ENCODE results near the gene LRRN2. TPM values are rescaled to one million over a fixed set of nuclear protein-coding genes. Genes with fewer than 3 reads are reported as not detected.

The LRRN2 gene
- total and polyA plus RNA-seq, 9 of the 15 experiments (the other 6 are each of a cell fraction or from before 2014, with no cell fraction given) = 0.05 TPM; not detected in 8

DNA sequence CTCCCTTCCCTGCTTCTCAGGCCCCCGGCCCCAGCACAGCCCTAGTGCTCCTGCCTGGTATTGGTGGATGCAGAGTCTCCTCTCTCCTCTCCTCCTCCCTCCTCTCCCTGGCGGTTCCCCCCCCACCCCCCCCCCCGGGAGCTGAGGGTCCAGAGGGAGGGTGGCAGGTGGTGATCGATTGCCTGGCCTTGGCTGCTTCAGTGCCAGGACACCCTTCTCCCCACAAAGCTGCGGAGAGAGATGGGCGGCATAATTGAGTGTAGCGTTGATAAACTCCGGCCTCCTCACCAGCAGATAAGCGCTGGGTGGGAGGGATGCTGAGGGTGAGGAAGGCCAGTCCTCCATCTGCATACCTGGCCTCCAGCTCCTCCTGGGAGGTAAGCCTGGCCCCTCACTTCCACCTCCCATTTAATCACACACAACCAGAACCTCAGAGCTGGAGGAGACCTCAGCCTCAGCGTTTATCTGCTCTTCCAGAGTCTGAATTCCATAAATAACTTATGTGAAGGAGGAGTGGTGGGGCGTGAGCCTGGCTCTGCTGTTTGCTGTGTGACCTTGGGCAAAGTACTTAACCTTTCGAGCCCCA, 60.8 kb downstream of the LRRN2 start (continued):
- TF ChIP-seq, protein P1, sequence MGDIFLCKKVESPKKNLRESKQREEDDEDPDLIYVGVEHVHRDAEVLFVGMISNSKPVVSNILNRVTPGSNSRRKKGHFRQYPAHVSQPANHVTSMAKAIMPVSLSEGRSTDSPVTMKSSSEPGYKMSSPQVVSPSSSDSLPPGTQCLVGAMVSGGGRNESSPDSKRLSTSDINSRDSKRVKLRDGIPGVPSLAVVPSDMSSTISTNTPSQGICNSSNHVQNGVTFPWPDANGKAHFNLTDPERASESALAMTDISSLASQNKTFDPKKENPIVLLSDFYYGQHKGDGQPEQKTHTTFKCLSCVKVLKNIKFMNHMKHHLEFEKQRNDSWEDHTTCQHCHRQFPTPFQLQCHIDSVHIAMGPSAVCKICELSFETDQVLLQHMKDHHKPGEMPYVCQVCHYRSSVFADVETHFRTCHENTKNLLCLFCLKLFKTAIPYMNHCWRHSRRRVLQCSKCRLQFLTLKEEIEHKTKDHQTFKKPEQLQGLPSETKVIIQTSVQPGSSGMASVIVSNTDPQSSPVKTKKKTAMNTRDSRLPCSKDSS (IDR thresholded peaks at IDR 0.05; ENCODE audit: low read depth, partially characterized antibody) = no peak
- TF ChIP-seq KDM4B (IDR thresholded peaks at IDR 0.05; ENCODE audit: borderline replicate concordance in 2 of 2, low read depth in 1 of 2) = no peak
- peak; percentile 80 for TF ChIP-seq CBFA2T2 (conservative IDR thresholded peaks at IDR 0.05)
- TF ChIP-seq TRIM24 (IDR thresholded peaks at IDR 0.05) = peak in 1 of 2 experiments; percentile 36; a peak in 1 of 4 replicates
- TF ChIP-seq, protein P2, sequence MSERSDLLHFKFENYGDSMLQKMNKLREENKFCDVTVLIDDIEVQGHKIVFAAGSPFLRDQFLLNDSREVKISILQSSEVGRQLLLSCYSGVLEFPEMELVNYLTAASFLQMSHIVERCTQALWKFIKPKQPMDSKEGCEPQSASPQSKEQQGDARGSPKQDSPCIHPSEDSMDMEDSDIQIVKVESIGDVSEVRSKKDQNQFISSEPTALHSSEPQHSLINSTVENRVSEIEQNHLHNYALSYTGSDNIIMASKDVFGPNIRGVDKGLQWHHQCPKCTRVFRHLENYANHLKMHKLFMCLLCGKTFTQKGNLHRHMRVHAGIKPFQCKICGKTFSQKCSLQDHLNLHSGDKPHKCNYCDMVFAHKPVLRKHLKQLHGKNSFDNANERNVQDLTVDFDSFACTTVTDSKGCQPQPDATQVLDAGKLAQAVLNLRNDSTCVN (CRISPR knock-in tag; IDR thresholded peaks at IDR 0.05) = no peak
- TF ChIP-seq HEY1 (CRISPR knock-in tag; IDR thresholded peaks at IDR 0.05; ENCODE audit: borderline replicate concordance) = no peak
- TF ChIP-seq RNF2 (IDR thresholded peaks at IDR 0.05) = no peak
- no peak for TF ChIP-seq ZNF253 (CRISPR knock-in tag; conservative IDR thresholded peaks at IDR 0.05)
- TF ChIP-seq ZC3H11A (IDR thresholded peaks at IDR 0.05; ENCODE audit: low read depth, low read length) = no peak
- 0 out of 2 replicates have a peak, but pooled peaks have one; percentile 12 for TF ChIP-seq FOXM1 (IDR thresholded peaks at IDR 0.05; ENCODE audit: low read depth)
- no peak for TF ChIP-seq FOXM1 (CRISPR knock-in tag; IDR thresholded peaks at IDR 0.05; ENCODE audit: low read depth)
- TF ChIP-seq, protein P3, sequence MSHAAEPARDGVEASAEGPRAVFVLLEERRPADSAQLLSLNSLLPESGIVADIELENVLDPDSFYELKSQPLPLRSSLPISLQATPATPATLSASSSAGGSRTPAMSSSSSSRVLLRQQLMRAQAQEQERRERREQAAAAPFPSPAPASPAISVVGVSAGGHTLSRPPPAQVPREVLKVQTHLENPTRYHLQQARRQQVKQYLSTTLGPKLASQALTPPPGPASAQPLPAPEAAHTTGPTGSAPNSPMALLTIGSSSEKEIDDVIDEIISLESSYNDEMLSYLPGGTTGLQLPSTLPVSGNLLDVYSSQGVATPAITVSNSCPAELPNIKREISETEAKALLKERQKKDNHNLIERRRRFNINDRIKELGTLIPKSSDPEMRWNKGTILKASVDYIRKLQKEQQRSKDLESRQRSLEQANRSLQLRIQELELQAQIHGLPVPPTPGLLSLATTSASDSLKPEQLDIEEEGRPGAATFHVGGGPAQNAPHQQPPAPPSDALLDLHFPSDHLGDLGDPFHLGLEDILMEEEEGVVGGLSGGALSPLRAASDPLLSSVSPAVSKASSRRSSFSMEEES (CRISPR knock-in tag; IDR thresholded peaks at IDR 0.05) = no peak
- no peak for TF ChIP-seq ZNF212 (CRISPR knock-in tag; IDR thresholded peaks at IDR 0.05)
- no peak for TF ChIP-seq CREBBP (IDR thresholded peaks at IDR 0.05; ENCODE audit: low read depth, low read length)
- TF ChIP-seq MBD2 (IDR thresholded peaks at IDR 0.05; ENCODE audit: borderline replicate concordance, low read depth) = peak; percentile 19; the same call in 1 of the 2 replicates
- peak; percentile 97 for TF ChIP-seq TCF3 (CRISPR knock-in tag; IDR thresholded peaks at IDR 0.05)
- no peak for TF ChIP-seq BACH1 (tag; IDR thresholded peaks at IDR 0.05)
- TF ChIP-seq, protein P4, sequence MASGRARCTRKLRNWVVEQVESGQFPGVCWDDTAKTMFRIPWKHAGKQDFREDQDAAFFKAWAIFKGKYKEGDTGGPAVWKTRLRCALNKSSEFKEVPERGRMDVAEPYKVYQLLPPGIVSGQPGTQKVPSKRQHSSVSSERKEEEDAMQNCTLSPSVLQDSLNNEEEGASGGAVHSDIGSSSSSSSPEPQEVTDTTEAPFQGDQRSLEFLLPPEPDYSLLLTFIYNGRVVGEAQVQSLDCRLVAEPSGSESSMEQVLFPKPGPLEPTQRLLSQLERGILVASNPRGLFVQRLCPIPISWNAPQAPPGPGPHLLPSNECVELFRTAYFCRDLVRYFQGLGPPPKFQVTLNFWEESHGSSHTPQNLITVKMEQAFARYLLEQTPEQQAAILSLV (tag; IDR thresholded peaks at IDR 0.05) = no peak
- TF ChIP-seq, protein P5, sequence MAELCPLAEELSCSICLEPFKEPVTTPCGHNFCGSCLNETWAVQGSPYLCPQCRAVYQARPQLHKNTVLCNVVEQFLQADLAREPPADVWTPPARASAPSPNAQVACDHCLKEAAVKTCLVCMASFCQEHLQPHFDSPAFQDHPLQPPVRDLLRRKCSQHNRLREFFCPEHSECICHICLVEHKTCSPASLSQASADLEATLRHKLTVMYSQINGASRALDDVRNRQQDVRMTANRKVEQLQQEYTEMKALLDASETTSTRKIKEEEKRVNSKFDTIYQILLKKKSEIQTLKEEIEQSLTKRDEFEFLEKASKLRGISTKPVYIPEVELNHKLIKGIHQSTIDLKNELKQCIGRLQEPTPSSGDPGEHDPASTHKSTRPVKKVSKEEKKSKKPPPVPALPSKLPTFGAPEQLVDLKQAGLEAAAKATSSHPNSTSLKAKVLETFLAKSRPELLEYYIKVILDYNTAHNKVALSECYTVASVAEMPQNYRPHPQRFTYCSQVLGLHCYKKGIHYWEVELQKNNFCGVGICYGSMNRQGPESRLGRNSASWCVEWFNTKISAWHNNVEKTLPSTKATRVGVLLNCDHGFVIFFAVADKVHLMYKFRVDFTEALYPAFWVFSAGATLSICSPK (IDR thresholded peaks at IDR 0.05; ENCODE audit: borderline replicate concordance) = no peak
- TF ChIP-seq ARID1B (IDR thresholded peaks at IDR 0.05) = peak; percentile 89
- TF ChIP-seq PCBP1 (IDR thresholded peaks at IDR 0.05; ENCODE audit: low read depth, low read length, poor library complexity, severe bottlenecking) = no peak
- TF ChIP-seq NFIC (IDR thresholded peaks at IDR 0.05) = peak; percentile 53; the same call in 1 of the 2 replicates

Measured in K562 (cell line).